A172 (cell line): Measurements from ENCODE around the gene IKZF2. TPM values are rescaled to one million over a fixed set of nuclear protein-coding genes. Genes with fewer than 3 reads are reported as not detected.

Experiments
- DNase-seq: peaks from one replicate; pipeline ENCODE4 v3.0.0-alpha.2; 2015; ENCODE audit warnings: low spot score
- total RNA-seq: library from RNA; depleted of rRNA; stranded (reverse); fragments of >200 nt; shearing (Covaris generic); gene quantifications from 2 replicates; pipeline ENCODE4 v1.2.3, GENCODE V29; 2014

IKZF2 gene
- total RNA-seq, 1 experiment from 2014 or later: 1.5 TPM

DNA sequence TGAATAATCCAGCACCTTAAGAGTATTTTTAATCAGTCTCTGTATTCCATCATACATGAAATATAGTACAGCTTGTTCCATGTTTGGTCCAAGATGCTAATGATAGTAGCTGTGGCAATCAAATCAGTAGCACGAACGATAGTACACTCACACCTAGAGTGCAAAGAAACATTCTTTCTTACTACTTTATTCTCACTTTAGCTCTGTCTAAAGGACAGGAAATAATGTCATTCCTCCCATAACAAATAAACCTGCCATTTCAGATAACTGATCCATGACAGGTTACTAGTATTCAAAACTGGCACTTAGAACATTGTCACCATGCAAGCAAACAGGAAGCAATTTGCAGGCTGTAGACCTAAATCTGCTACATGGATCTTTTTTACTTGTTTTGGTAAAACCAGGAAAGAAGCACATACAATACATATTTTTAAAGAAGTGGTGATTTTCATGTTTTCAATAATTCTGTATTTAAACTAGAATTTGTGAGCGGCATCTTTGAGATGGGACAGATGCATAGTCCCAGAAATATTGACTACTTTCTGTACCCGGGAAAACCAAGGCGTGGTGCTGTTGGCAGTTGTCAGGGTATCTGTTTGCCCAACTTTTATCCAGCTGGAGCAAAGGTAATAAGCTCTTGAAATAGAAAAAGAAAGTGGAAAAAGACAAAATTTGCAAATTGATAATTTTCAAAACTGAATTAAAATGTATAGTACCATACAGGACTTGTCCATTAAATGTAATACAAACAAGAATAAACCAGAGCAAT is 49.5 kb downstream of the IKZF2 start:
- DNase-seq: no peak

- DNase-seq: no peak
These were observed 50.3 kb downstream of the IKZF2 start for GRCh38 chr2:213101109-213101508.

DNA sequence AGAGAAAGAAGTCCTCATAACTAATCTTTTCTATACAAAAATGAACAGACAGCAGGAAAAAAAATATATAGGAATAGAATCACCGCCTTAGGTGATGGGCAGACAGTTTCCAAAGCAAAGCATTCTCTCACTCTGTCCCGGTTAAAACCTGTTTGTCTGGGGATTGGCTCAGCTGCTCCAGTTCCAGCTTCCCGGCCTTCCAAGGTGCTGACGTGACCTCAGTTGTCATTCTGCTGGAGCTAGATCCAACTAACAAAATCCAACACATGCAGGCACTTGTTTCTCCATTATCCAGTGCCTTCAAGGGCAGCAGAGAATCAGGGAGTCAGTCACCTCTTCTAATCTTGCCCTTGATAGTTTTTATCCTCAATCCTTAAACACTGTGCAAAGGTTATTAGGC is 52.8 kb downstream of the IKZF2 start:
- DNase-seq: no peak

- DNase-seq: no peak
These were observed 59.6 kb downstream of the IKZF2 start for GRCh38 chr2:213091765-213092164.

DNA sequence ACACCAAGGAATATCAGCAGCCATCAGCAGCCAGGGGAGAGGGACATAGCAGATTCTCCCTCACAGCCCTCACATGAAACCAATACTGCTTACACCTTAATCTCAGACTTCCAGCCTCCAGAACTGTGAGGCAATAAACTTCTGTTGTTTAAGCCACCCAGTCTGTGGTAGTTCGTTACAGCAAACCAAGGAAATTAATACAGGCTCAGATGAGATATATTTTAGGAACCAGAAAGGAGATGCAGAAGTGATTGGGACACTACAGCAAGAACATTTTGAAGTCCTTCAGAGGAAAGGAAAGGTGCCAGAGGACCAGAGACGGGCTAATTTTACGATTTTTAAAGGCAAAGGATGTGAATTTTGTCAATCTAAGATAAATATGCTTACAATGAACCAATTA is 60.6 kb downstream of the IKZF2 start:
- no peak for DNase-seq

- no peak for DNase-seq
These were observed 62.0 kb downstream of the IKZF2 start for GRCh38 chr2:213089438-213089837.

DNA sequence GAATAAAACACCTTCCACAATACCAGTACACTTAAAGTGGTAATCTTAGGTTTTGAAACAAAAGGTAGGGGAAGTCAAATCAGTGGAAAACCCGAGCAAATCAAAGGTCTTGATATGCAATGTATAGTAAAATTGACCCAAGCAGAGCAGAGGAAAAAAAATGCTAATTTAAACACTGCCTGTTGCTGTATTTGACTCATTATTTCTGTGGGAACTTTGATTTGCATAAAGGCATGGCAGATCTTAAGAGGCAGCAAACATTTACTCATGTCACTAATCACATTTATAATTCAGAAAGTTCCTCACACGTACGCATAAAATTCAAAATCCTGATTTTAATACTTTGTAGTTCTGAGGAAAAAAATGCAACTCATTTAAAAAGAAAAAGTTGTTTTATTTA is 64.4 kb downstream of the IKZF2 start:
- no peak for DNase-seq

DNA sequence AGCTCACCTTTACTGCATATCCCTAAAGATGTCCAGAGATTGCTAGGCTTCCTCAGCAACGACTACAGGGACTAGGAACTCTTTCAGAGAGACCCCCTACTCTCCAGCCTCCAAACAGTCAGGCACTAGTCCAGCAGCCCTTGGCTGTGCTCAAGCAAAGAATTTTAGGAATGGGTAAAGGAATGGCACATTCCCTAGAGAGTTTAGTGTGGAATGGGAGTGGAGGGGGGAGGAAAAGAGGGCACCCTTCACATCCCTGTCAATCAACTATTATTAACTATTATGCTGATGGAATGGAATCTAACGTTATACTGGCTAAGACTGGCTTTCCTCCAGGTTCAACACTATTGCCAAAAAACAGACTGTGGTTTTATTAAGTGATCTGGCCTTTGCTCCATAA is 64.8 kb downstream of the IKZF2 start:
- DNase-seq: no peak

GRCh38 chr2:213086050-213086449 is 65.4 kb downstream of the IKZF2 start:
- DNase-seq: no peak

GRCh38 chr2:213085538-213085937 is 65.9 kb downstream of the IKZF2 start:
- no peak for DNase-seq

DNA sequence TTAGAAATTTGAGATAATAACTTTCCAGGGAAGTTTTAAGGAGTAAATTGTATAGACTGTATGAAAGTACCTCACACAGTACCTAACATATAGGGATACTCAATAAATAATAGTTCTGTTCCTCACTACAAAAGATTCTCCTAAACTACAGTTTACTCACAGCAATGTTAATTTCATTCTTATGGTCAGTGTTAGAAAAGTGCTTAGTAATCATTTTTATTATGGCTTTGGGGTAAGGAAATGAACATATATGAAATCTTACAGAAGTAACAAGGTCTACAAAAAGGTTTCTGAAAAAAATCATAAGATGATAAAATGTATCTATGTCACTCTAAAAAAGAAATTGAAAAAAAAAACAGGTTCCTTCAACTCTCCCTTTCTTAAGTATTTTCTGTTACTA is 67.2 kb downstream of the IKZF2 start:
- DNase-seq: no peak

DNA sequence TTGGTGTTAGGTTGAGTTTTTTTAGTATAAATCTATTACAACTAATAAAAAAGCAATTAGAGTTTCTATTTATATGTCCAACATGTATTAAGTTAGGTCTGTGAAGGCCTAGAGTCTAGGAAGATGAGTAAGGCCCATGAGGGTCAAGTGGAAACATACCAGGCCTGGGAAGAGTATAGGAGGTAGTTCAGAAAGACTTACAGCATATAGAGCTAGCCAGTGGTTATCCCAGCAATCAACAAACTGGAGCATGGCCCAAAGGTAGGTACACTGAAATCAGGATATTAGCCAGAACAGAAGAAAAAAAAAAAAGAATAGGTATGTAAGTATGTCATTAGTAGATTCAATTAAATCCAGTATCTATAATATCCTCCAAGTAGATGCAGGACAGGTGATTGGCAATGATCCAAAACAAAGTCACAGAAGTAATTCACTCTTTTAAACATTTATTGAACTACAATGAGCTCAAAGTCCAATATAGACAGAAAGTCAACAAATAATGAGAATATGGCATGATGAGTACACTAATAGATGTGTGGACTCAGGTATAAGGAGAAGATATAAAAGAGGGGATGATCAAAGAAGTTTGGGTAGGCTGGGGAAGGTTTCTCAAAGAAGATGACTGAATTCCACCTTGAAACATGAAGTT is 70.3 kb downstream of the IKZF2 start:
- no peak for DNase-seq

GRCh38 chr2:213079756-213080155 is 71.7 kb downstream of the IKZF2 start:
- no peak for DNase-seq

DNA sequence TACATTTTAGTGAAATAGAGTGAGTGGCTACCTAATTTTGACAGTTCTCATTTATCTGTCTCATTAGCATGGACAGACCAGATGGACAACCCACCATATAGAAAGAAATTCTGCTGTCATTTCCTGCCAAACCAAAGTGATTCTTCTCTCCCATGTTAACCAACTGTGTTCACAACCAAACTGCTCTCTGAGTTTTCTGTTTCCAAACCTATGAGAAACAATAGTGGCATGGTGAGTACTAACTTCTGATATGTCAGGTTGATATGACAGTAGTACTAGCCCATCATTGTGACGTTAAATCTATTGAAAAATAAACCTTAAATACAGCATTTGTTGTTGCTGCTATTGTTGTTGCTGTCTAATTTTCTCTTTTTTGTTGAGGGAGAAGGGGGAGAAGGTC is 72.7 kb downstream of the IKZF2 start:
- no peak for DNase-seq

GRCh38 chr2:213069531-213069930 is 81.9 kb downstream of the IKZF2 start:
- DNase-seq: no peak

- no peak for DNase-seq
These were observed 82.6 kb downstream of the IKZF2 start for GRCh38 chr2:213068676-213069359.

GRCh38 chr2:213067888-213068287 is 83.5 kb downstream of the IKZF2 start:
- DNase-seq: no peak

DNA sequence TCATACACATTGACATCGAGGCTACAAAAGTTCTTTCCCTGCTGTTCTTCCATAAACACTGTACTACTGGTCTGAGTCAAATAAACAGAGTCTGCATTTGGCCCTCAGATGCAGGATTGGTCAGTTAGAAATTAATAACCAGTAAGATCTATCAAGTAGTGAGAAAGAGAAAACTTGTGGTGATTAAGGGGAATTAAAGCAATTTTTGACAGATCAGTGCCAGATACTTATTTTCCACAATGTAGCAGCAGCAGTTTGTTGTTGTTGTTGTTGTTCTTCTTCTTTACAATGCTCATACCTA is 85.0 kb downstream of the IKZF2 start:
- no peak for DNase-seq

DNA sequence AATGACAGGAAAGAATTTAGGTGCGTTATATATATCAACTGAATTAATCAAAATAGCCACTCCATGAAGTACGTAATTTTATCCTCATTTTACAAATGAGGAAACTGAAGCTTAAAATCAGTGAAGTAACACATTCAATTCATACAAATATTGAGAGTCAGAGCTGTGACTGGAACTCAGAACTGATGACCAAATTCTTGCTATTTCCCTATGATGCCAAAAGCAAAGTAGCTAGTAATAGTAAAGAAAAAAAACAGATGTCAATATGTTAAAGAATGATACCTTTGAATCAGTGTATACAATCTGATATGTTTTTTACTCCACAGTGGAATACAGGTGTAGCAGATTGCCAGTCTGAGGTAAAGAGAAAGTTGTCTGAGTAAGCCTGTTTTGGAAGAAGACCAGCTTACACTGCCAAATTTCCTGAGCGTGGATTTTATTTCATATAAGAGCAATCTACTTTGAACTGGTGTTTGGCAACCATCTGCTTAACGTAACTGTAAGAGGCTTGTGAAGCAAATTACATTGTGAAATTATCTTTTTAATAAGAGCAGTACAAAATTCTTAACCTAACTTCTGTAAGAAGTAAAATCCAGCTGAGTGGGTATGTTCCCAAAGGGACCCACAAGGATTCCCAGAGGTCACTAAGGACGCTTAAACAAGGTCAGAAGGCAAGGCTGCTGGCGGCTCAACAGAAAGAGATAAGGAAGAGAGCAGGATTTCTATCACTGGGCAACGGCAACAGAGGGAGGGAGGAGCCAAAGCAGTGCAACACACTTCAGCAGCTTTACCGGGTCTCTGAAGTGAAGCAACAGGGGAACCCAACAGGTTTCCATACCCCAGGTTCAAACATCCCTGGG is 85.6 kb downstream of the IKZF2 start:
- no peak for DNase-seq

DNA sequence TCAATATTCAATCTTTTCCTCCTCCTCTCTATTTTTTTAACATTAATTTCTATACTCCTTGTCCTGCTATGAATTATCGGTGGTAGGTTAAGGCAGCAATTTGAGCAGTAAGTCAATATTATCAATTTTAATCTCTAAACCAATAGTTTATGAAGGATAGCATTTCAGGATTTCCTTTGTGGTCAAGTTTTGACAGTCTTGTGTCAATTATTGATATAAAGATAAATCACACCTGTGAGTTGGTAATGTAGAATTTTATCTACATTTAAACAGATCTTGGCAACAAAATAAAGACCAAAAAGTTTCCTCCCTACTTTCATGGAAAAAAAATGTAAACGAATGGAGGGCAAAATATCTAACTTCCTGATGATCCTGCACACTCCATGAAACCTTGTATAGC is 87.3 kb downstream of the IKZF2 start:
- no peak for DNase-seq

DNA sequence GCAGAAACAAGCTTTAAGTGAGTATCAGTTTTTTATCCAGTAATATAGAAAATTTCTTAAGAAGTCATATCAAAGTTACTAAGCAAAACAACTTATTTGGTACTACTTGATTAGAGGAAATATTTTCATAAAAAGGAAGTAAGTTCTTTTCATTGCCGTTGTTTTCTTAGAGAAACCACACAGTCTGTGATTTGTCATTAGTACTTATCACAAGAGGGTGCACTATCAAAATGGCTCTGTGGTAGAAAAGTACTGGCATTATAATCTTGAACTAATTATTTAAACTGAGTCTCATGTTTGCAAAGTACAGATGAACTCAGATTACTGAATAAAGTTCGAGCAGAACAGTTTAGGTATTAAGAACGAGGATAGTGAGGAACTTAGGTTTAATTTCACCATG is 93.4 kb downstream of the IKZF2 start:
- DNase-seq: no peak

DNA sequence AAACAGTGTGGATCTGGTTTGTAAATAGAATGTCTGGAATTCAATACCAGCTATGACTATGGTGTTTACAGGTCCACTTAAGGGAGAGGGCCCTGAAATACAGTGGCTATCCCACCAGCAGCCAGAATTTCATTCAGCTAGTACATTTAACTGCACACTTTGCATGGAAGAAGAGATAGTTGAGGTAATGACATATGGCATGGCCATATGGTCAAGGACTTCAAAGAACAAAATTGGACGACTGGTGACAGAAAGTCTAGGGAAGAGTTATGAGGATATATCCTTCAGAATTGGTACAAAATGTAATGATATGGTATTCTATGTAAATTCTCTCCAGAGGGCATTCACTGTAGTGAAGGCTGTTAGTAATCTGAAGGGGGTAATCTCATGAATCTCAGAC is 105.0 kb downstream of the IKZF2 start:
- DNase-seq: no peak
